CD4-positive, CD25-positive, alpha-beta regulatory T cell (primary cell): ENCODE results near the gene PIK3C2G. TPM values are rescaled to one million over a fixed set of nuclear protein-coding genes. Genes with fewer than 3 reads are reported as not detected.

Source experiments
- ATAC-seq, 2 donors: fragments of 150-1000 bp; cut with Tn5 transposase; one replicate each; pipeline ENCODE4 v1.10.0; 2021; ENCODE audit warnings: low read depth in 2 of 2, moderate number of reproducible peaks in 2 of 2, moderate library complexity in 1 of 2
- DNase-seq, 3 donors: peaks; one replicate each; pipeline versions ENCODE4 v3.0.0 to v3.0.0-alpha.2; 2012 to 2022; ENCODE audit warnings: mixed read lengths in 1 of 3
- H3K27ac ChIP-seq: one replicate; pipeline ENCODE4 v1.7.0; 2013; ENCODE audit warnings: mild to moderate bottlenecking, low read length; ENCODE audit not compliant: insufficient read depth, poor library complexity, severe bottlenecking
- H3K27me3 ChIP-seq: one replicate; pipeline ENCODE4 v1.7.0; 2013; ENCODE audit warnings: low read length; ENCODE audit not compliant: control insufficient read depth, insufficient read depth
- H3K36me3 ChIP-seq: one replicate; pipeline ENCODE4 v1.7.0; 2013; ENCODE audit warnings: mild to moderate bottlenecking, low read length, moderate library complexity; ENCODE audit not compliant: control insufficient read depth, insufficient read depth
- H3K4me1 ChIP-seq: 2 replicates; pipeline ENCODE4 v1.7.0; 2013; ENCODE audit warnings: mild to moderate bottlenecking, low read length; ENCODE audit not compliant: insufficient read depth, control insufficient read depth, poor library complexity, severe bottlenecking
- H3K4me3 ChIP-seq: one replicate; pipeline ENCODE4 v1.7.0; 2013; ENCODE audit warnings: low read depth, mild to moderate bottlenecking, low read length, moderate library complexity
- H3K9me3 ChIP-seq, 2 experiments: 1 replicate in 1 of 2; 2 replicates in 1 of 2; pipeline ENCODE4 v1.7.0; 2013; ENCODE audit warnings: low read length in 2 of 2, mild to moderate bottlenecking in 1 of 2, moderate library complexity in 1 of 2; ENCODE audit not compliant: control insufficient read depth in 2 of 2
- H3K27ac Mint-ChIP-seq, 3 donors: one replicate each; pipeline ENCODE4 v1.8.0; 2020 to 2022; ENCODE audit warnings: mild to moderate bottlenecking in 3 of 3, mixed read lengths in 3 of 3, moderate library complexity in 2 of 3
- H3K27me3 Mint-ChIP-seq: one replicate; pipeline ENCODE4 v1.8.0; 2022; ENCODE audit warnings: mild to moderate bottlenecking, mixed read lengths
- H3K36me3 Mint-ChIP-seq: one replicate; pipeline ENCODE4 v1.8.0; 2020; ENCODE audit warnings: mixed read lengths
- H3K4me1 Mint-ChIP-seq, 4 donors: one replicate each; pipeline ENCODE4 v1.8.0; 2020 to 2022; ENCODE audit warnings: mixed read lengths in 4 of 4, mild to moderate bottlenecking in 1 of 4
- H3K4me3 Mint-ChIP-seq, 4 donors: one replicate each; pipeline ENCODE4 v1.8.0; 2020 to 2022; ENCODE audit warnings: mild to moderate bottlenecking in 4 of 4, mixed read lengths in 4 of 4, moderate library complexity in 3 of 4
- H3K9me3 Mint-ChIP-seq, 7 donors: one replicate each; pipeline ENCODE4 v1.8.0; 2020 to 2022; ENCODE audit warnings: mixed read lengths in 7 of 7, mild to moderate bottlenecking in 3 of 7, moderate library complexity in 2 of 7
- polyA plus RNA-seq, 4 donors: library from polyadenylated mRNA; unstranded; fragments of 300-500 nt; fragmentation: Illumina TruSeq; gene quantifications; one replicate each; pipeline ENCODE4 v1.2.3, GENCODE V29; 2021
- total RNA-seq: library from RNA; stranded (reverse); gene quantifications from one replicate; pipeline ENCODE4 v1.2.3, GENCODE V29; 2022

The PIK3C2G gene
- total and polyA plus RNA-seq, 5 donors from 2014 or later, result not detected

DNA sequence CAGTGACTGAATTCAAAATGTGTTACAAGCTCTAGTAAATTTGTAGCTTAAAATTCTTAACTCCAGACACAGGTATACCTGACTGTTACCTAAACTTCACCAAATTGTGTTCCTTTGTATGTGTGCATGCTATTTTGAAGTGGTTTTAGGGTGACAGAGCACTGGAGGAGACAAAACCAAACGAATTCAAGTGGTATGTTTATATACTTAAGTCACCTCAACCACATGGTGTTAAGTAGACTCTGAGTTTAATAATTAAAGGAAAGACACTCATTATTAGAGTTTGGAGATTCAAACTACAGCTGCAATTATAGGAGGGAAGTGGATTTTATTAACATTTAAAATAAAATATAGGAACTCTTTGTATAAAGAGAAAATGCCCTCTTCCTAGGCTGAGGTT is 392.1 kb downstream of the PIK3C2G start:
- H3K27me3 ChIP-seq, result no peaks in the 10 kb centered on the region
- no peak overlapping the region for H3K4me3 ChIP-seq
- H3K4me1 Mint-ChIP-seq, result no peaks in the 10 kb centered on the region
- no peak overlapping the region for H3K27ac ChIP-seq
- no peaks in the 10 kb centered on the region for H3K4me1 ChIP-seq
- peaks cover 0 to 5% of the 10 kb centered on the region in 2 experiments for H3K9me3 ChIP-seq
- DNase-seq (no peak), ATAC-seq (no peak)
- no peaks in the 10 kb centered on the region for H3K36me3 Mint-ChIP-seq
- H3K27me3 Mint-ChIP-seq, result no peaks in the 10 kb centered on the region
- peaks cover 5 to 18% (median 11%) of the 10 kb centered on the region in 7 donors for H3K9me3 Mint-ChIP-seq
- H3K4me3 Mint-ChIP-seq, result no peak overlapping the region
- H3K36me3 ChIP-seq, result no peaks in the 10 kb centered on the region
- H3K27ac Mint-ChIP-seq, result no peak overlapping the region

DNA sequence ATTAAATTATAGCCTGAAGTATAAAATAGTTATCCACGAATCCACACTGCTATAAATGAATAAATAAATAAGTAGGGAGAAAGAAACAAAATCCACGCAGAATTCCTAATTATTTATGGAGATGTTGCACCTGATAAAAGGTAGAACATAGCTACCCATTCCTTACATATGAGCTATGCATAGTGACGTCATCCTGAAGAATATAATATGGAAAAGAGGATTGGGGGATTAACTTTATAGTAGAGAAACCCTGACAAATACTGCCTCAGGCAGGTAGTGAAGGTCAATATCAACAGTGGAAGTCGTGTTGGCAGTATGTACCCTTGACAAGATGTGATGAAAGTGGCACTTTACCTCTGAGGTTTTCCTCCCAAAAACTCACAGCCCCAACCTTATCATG is 394.0 kb downstream of the PIK3C2G start:
- Histone ChIP-seq H3K4me1 (no peaks in the 10 kb centered on the region), H3K36me3 (no peaks in the 10 kb centered on the region), H3K27ac (no peak overlapping the region), H3K9me3 (peaks cover 0 to 5% of the 10 kb centered on the region in 2 experiments), H3K4me3 (no peak overlapping the region), H3K27me3 (no peaks in the 10 kb centered on the region)
- Mint-ChIP-seq H3K9me3 (peaks cover 4 to 27% (median 12%) of the 10 kb centered on the region in 7 donors), H3K36me3 (no peaks in the 10 kb centered on the region), H3K4me1 (no peaks in the 10 kb centered on the region), H3K4me3 (no peak overlapping the region), H3K27me3 (no peaks in the 10 kb centered on the region), H3K27ac (no peak overlapping the region)
- ATAC-seq, result no peak
- no peak for DNase-seq

DNA sequence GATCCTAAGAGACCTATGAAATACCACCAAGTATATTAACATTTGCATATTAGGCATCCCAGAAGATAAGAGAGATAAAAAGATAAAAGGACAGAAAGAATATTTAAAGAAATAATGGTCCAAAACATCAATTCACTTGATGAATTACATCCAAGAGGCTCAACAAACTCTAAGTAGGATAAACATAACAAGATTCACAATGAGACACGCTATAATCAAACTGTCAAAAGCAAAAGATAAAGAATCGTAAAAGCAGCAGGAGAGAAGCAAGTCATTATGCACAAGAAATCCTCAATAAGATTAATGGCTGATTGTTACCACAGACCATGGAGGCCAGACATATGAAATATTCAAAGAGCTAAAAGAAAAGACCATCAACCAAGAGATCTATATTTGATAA is 396.9 kb downstream of the PIK3C2G start:
- H3K27me3 ChIP-seq, result no peaks in the 10 kb centered on the region
- no peak overlapping the region for H3K27ac ChIP-seq
- H3K4me3 ChIP-seq, result no peak overlapping the region
- H3K36me3 ChIP-seq, result no peaks in the 10 kb centered on the region
- no peak for DNase-seq
- Mint-ChIP-seq H3K4me3 (no peak overlapping the region), H3K36me3 (no peaks in the 10 kb centered on the region), H3K27ac (no peak overlapping the region), H3K9me3 (peaks cover 4 to 46% (median 12%) of the 10 kb centered on the region in 7 donors), H3K27me3 (no peaks in the 10 kb centered on the region), H3K4me1 (no peaks in the 10 kb centered on the region)
- no peak for ATAC-seq
- H3K9me3 ChIP-seq, result peaks cover 0 to 2% of the 10 kb centered on the region in 2 experiments
- no peaks in the 10 kb centered on the region for H3K4me1 ChIP-seq

DNA sequence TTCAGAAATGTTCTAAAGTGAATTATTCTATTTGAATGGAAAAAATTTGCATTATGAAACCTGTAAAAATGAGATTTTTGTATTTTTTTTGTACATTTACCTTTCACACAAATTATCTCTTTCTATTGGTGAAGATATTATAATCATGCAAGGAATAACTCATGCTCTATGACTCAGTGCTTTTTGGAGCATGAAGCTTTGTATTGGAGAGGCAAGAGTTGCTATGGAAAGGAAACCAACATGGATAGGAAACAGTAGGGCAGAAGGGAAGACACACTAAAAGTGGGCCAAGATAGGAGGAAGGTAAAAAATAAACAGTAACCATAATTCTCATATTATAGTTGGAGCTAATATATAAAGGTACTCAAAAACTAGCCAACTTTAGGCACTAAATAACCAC is 397.5 kb downstream of the PIK3C2G start:
- DNase-seq (no peak), ATAC-seq (no peak)
- Histone ChIP-seq H3K4me1 (no peaks in the 10 kb centered on the region), H3K9me3 (peaks cover 0 to 2% of the 10 kb centered on the region in 2 experiments), H3K27me3 (no peaks in the 10 kb centered on the region), H3K36me3 (no peaks in the 10 kb centered on the region), H3K4me3 (no peak overlapping the region), H3K27ac (no peak overlapping the region)
- Mint-ChIP-seq H3K4me1 (no peaks in the 10 kb centered on the region), H3K4me3 (no peak overlapping the region), H3K9me3 (peaks cover 5 to 47% (median 12%) of the 10 kb centered on the region in 7 donors), H3K27me3 (no peaks in the 10 kb centered on the region), H3K36me3 (no peaks in the 10 kb centered on the region), H3K27ac (no peak overlapping the region)

DNA sequence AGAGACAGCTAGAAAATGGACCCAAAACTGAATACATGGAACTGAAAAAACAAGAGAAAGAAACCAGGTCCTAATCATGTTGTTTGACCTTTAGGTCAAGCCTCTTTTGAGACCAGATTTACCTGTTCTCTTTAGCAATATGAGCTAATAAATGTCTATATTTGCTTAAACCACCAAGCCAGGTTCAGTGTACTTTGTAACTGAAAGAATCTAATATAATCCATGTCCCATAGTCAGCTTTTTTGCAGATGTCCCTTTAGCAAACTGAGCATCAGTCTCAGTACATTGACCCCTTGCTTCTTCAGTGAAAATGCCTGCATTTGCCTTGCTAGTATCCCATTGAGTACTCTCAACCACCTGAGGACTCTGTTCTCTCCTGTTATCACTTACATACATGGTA is 414.8 kb downstream of the PIK3C2G start:
- H3K27ac ChIP-seq, result no peak overlapping the region
- no peak for ATAC-seq
- Mint-ChIP-seq H3K27ac (no peak overlapping the region), H3K9me3 (peaks cover 0 to 15% (median 3%) of the 10 kb centered on the region in 7 donors), H3K4me3 (no peak overlapping the region), H3K27me3 (no peaks in the 10 kb centered on the region), H3K4me1 (no peaks in the 10 kb centered on the region), H3K36me3 (no peaks in the 10 kb centered on the region)
- H3K36me3 ChIP-seq, result no peaks in the 10 kb centered on the region
- no peaks in the 10 kb centered on the region for H3K27me3 ChIP-seq
- H3K4me3 ChIP-seq, result no peak overlapping the region
- DNase-seq, result no peak
- H3K4me1 ChIP-seq, result no peaks in the 10 kb centered on the region
- H3K9me3 ChIP-seq, result no peaks in the 10 kb centered on the region

DNA sequence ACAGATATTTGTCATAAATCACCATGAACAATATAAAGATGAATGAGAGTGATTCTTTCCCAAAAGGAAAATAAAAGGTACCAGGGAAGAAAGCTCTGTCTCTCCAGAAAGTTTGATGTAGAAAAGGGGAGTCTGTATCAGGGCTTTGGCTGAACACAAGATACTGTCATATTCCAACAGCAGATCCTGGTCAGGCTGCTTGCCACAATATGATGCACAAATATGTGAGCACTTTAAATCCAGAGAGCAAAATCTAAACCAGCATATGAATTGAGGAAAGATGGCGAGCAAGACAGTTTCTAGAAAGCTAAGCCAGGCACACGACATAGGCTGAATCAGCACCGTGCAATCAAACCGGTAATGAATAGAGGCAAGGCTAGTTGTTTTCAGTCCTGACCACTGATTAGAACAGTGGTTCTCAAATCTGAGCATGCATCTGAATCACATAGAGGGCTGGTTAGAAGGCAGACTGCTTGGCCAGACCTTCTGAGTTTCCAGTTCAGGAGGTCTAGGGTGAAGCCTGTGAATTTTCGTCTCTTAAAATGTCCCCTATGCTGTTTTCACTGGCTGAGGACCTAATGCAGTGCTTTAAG is 415.8 kb downstream of the PIK3C2G start:
- Histone ChIP-seq H3K27ac (no peak overlapping the region), H3K36me3 (no peaks in the 10 kb centered on the region), H3K27me3 (no peaks in the 10 kb centered on the region), H3K9me3 (no peaks in the 10 kb centered on the region), H3K4me1 (no peaks in the 10 kb centered on the region), H3K4me3 (no peak overlapping the region)
- Mint-ChIP-seq H3K36me3 (no peaks in the 10 kb centered on the region), H3K4me3 (no peak overlapping the region), H3K9me3 (peaks cover 0 to 15% (median 3%) of the 10 kb centered on the region in 7 donors), H3K27ac (no peak overlapping the region), H3K4me1 (no peaks in the 10 kb centered on the region), H3K27me3 (no peaks in the 10 kb centered on the region)
- ATAC-seq, result no peak
- DNase-seq, result no peak

DNA sequence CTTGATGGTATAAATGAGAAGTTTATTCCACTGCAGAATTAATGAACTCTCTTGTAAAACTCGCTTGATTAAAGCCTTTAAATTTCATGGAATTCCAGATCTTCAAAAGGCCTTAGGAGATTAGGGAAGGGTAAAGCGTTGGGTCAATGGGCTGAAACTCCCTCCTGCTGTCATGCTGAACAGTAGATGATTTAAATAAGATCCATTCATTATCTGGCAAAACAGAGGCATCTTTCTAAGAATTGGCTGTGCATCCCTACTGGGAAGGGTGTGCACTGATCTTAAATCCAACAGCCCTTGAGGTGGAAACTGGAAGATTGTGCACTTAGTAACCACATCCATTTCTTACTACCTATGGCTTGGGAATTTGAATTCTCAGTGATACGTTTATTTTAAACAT is 420.5 kb downstream of the PIK3C2G start:
- H3K27me3 Mint-ChIP-seq, result no peaks in the 10 kb centered on the region
- H3K4me3 Mint-ChIP-seq, result no peak overlapping the region
- Histone ChIP-seq H3K4me1 (no peaks in the 10 kb centered on the region), H3K27me3 (no peaks in the 10 kb centered on the region), H3K4me3 (no peak overlapping the region), H3K9me3 (no peaks in the 10 kb centered on the region), H3K27ac (no peak overlapping the region), H3K36me3 (no peaks in the 10 kb centered on the region)
- H3K36me3 Mint-ChIP-seq, result no peaks in the 10 kb centered on the region
- no peak overlapping the region for H3K27ac Mint-ChIP-seq
- DNase-seq (no peak), ATAC-seq (no peak)
- H3K4me1 Mint-ChIP-seq, result no peaks in the 10 kb centered on the region
- H3K9me3 Mint-ChIP-seq, result peaks cover 0 to 9% (median 3%) of the 10 kb centered on the region in 7 donors

DNA sequence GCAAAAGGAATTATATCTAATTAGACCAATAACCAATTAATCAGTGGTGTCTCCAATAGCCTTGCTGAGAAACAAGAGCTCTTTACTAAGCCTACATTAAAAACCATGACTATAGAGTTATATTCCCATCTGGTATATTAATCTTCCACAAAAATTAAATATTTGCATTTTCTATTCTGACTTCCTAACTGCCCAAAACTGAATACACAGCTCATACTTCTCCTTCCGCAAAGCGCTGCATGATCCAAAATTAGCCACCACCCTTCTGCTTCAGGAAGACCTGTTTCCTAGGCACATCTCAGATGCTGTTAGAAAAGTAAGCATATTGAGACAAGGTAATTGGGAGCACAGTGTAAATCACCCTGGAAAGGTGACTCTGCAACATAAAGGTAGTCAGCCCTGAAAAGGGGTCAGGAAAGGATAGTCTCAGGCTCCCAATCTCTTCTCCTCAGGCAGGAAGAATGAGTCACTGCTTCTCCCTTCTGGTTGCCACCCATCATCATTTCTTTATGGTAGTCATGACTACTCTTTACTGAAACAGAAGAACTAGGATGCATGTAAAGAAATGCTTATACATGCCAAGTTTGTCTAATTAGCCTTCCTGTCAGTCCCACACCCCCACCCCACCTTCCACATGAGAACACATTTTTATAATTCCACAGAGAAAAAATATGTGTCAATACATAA is 422.2 kb downstream of the PIK3C2G start:
- Mint-ChIP-seq H3K4me1 (no peaks in the 10 kb centered on the region), H3K27ac (no peak overlapping the region), H3K36me3 (no peaks in the 10 kb centered on the region), H3K4me3 (no peak overlapping the region), H3K9me3 (peaks cover 0 to 9% (median 1%) of the 10 kb centered on the region in 7 donors), H3K27me3 (no peaks in the 10 kb centered on the region)
- H3K27me3 ChIP-seq, result no peaks in the 10 kb centered on the region
- no peaks in the 10 kb centered on the region for H3K4me1 ChIP-seq
- no peak for DNase-seq
- ATAC-seq, result no peak
- H3K9me3 ChIP-seq, result no peaks in the 10 kb centered on the region
- H3K4me3 ChIP-seq, result no peak overlapping the region
- no peaks in the 10 kb centered on the region for H3K36me3 ChIP-seq
- H3K27ac ChIP-seq, result no peak overlapping the region
